HEK293 (cell line): ENCODE measurements around the gene CHST3.

Experiments used
- ATF2 ChIP-seq: fragments of 450-650 bp; formaldehyde crosslinking; IDR thresholded peaks from 2 replicates; pipeline ENCODE4 v1.5.1; 2016; ENCODE audit warnings: missing biosample characterization, missing genetic modification characterization, low read depth
- CTCF ChIP-seq: fragments of 450-650 bp; formaldehyde crosslinking; IDR thresholded peaks from 2 replicates; pipeline ENCODE4 v1.5.1; 2016; ENCODE audit warnings: missing biosample characterization, missing genetic modification characterization
- FEZF1 ChIP-seq: fragments of 450-650 bp; formaldehyde crosslinking; IDR thresholded peaks from 2 replicates; pipeline ENCODE4 v1.5.1; 2016; ENCODE audit warnings: missing biosample characterization, missing genetic modification characterization
- PRDM6 ChIP-seq: fragments of 450-650 bp; formaldehyde crosslinking; IDR thresholded peaks from 2 replicates; pipeline ENCODE4 v1.5.1; 2017; ENCODE audit warnings: missing biosample characterization, missing genetic modification characterization
- SETDB1 ChIP-seq: IDR thresholded peaks from one replicate; pipeline ENCODE4 v1.6.1; 2017; ENCODE audit warnings: mild to moderate bottlenecking, low read length, moderate library complexity, mixed read lengths; ENCODE audit not compliant: insufficient read length
- ZBTB20 ChIP-seq: fragments of 450-650 bp; formaldehyde crosslinking; IDR thresholded peaks from 2 replicates; pipeline ENCODE4 v1.5.1; 2016; ENCODE audit warnings: missing biosample characterization, missing genetic modification characterization
- ZBTB6 ChIP-seq: fragments of 450-650 bp; formaldehyde crosslinking; IDR thresholded peaks from 2 replicates; pipeline ENCODE4 v1.5.1; 2017; ENCODE audit warnings: missing biosample characterization, missing genetic modification characterization
- ZIC2 ChIP-seq: fragments of 450-650 bp; formaldehyde crosslinking; IDR thresholded peaks from 2 replicates; pipeline ENCODE4 v1.5.1; 2016; ENCODE audit warnings: missing biosample characterization, missing genetic modification characterization
- ZNF121 ChIP-seq: fragments of 450-650 bp; formaldehyde crosslinking; IDR thresholded peaks from 2 replicates; pipeline ENCODE4 v1.5.1; 2016; ENCODE audit warnings: missing biosample characterization, missing genetic modification characterization
- ZNF19 ChIP-seq: fragments of 450-650 bp; formaldehyde crosslinking; IDR thresholded peaks from 2 replicates; pipeline ENCODE4; 2016; ENCODE audit warnings: missing biosample characterization, missing genetic modification characterization, low read depth
- ZNF24 ChIP-seq: fragments of 450-650 bp; formaldehyde crosslinking; IDR thresholded peaks from 2 replicates; pipeline ENCODE4 v1.5.1; 2016; ENCODE audit warnings: missing biosample characterization, missing genetic modification characterization
- ZNF449 ChIP-seq: fragments of 450-650 bp; formaldehyde crosslinking; IDR thresholded peaks from 2 replicates; pipeline ENCODE4 v1.5.1; 2017; ENCODE audit warnings: missing biosample characterization, mild to moderate bottlenecking, missing genetic modification characterization, moderate library complexity
- ZNF530 ChIP-seq: fragments of 450-650 bp; formaldehyde crosslinking; IDR thresholded peaks from 2 replicates; pipeline ENCODE4 v1.5.1; 2016; ENCODE audit warnings: low read depth, missing biosample characterization, missing genetic modification characterization
- ZNF558 ChIP-seq: fragments of 450-650 bp; formaldehyde crosslinking; IDR thresholded peaks from 2 replicates; pipeline ENCODE4 v1.5.1; 2016; ENCODE audit warnings: missing biosample characterization, missing genetic modification characterization

- no peak for TF ChIP-seq ZNF24 (tag by site-specific recombination)
- TF ChIP-seq CTCF (tag by site-specific recombination), result no peak
- TF ChIP-seq ZIC2 (tag by site-specific recombination), result no peak
- no peak for TF ChIP-seq ZBTB6 (tag by site-specific recombination)
- TF ChIP-seq ZNF530 (tag by site-specific recombination), result no peak
- no peak for TF ChIP-seq ZNF19
- no peak for TF ChIP-seq PRDM6 (tag by site-specific recombination)
- no peak for TF ChIP-seq ZNF121 (tag by site-specific recombination)
- TF ChIP-seq ZNF449 (tag by site-specific recombination), result no peak
- no peak for TF ChIP-seq ATF2
- TF ChIP-seq ZNF558 (tag by site-specific recombination), result no peak
- no peak for TF ChIP-seq ZBTB20 (tag by site-specific recombination)
- TF ChIP-seq FEZF1 (tag by site-specific recombination), result no peak
- no peak for TF ChIP-seq SETDB1
Observed at GRCh38 chr10:71952745-71953144, 11.4 kb upstream of the CHST3 start.
